B cell (primary cell): ENCODE measurements around the gene HEYL. TPM values are rescaled to one million over a fixed set of nuclear protein-coding genes. Genes with fewer than 3 reads are reported as not detected.

Experiments
- ATAC-seq: fragments of 200-7000 bp; cut with Tn5 transposase; one replicate; pipeline ENCODE4 v1.10.0; 2021; ENCODE audit warnings: low read depth, mild to moderate bottlenecking, moderate number of reproducible peaks, moderate library complexity
- CTCF ChIA-PET: fragments of 350-600 bp; sonication (Branson Sonifier 250); formaldehyde crosslinking; loops from one replicate; lab custom pipeline; 2021; ENCODE audit warnings: antibody characterized with exemption, inconsistent platforms; lab: Charles Lee
- POLR2A ChIA-PET: fragments of 350-600 bp; sonication (Branson Sonifier 250); formaldehyde crosslinking; loops from one replicate; lab custom pipeline; 2021; ENCODE audit warnings: antibody characterized with exemption; lab: Charles Lee
- DNase-seq: peaks from one replicate; pipeline ENCODE4 v3.0.0; 2013
- H2AFZ ChIP-seq: 2 replicates; pipeline ENCODE4 v1.6.1; 2012; ENCODE audit warnings: mild to moderate bottlenecking, low read depth, low read length; ENCODE audit not compliant: insufficient read depth, poor library complexity, severe bottlenecking
- H3K27ac ChIP-seq, 2 donors: 1 replicate in 1 of 2; 2 replicates in 1 of 2; pipeline ENCODE4 v1.5.1; 2012 to 2013; ENCODE audit warnings: low read length in 2 of 2, mild to moderate bottlenecking in 2 of 2, moderate library complexity in 1 of 2
- H3K27me3 ChIP-seq, 4 experiments: fragments of 200-600 bp in 1 of 4; sonication (generic) in 1 of 4; replicated peaks in 1 of 4; 1 replicate in 2 of 4; 2 replicates in 2 of 4; pipeline versions ENCODE4 v1.6.1 to v1.7.0; 2013 to 2016; ENCODE audit warnings: low read length in 3 of 4, mild to moderate bottlenecking in 2 of 4, mixed read lengths in 1 of 4, moderate library complexity in 1 of 4; ENCODE audit not compliant: insufficient read depth in 4 of 4, control insufficient read depth in 3 of 4; ENCODE audit errors: control extremely low read depth in 1 of 4
- H3K36me3 ChIP-seq, 2 experiments: replicated peaks in 1 of 2; 1 replicate in 1 of 2; 2 replicates in 1 of 2; pipeline versions ENCODE4 v1.6.1 to v1.7.1; 2013; ENCODE audit warnings: low read length in 1 of 2; ENCODE audit not compliant: insufficient read depth in 2 of 2, control insufficient read depth in 1 of 2; ENCODE audit errors: control extremely low read depth in 1 of 2, extremely low read depth in 1 of 2
- H3K4me1 ChIP-seq, 2 donors: fragments of 200-600 bp in 1 of 2; sonication (generic) in 1 of 2; 1 replicate in 1 of 2; 2 replicates in 1 of 2; pipeline versions ENCODE4 v1.5.1 to v1.6.1; 2013 to 2017; ENCODE audit warnings: low read length in 2 of 2; ENCODE audit not compliant: control insufficient read depth in 2 of 2, insufficient read depth in 2 of 2
- H3K4me2 ChIP-seq: replicated peaks from 2 replicates; pipeline ENCODE3; 2012; ENCODE audit warnings: mild to moderate bottlenecking, low read depth, low read length; ENCODE audit not compliant: poor library complexity, severe bottlenecking
- H3K4me3 ChIP-seq, 5 experiments: fragments of 200-600 bp in 1 of 5; sonication (generic) in 1 of 5; 1 replicate in 3 of 5; 2 replicates in 2 of 5; pipeline versions ENCODE4 v1.5.1 to v1.7.0; 2011 to 2016; ENCODE audit warnings: low read length in 4 of 5, mild to moderate bottlenecking in 4 of 5, low read depth in 2 of 5, control low read depth in 1 of 5, moderate library complexity in 1 of 5; ENCODE audit not compliant: insufficient read depth in 1 of 5; ENCODE audit errors: control extremely low read depth in 1 of 5, extremely low read depth in 1 of 5
- H3K79me2 ChIP-seq: fragments of 200-600 bp; sonication (generic); one replicate; pipeline ENCODE4 v1.6.0; 2016; ENCODE audit warnings: low read length; ENCODE audit not compliant: control insufficient read depth, insufficient read depth
- H3K9ac ChIP-seq: fragments of 200-600 bp; sonication (generic); 2 replicates; pipeline ENCODE4 v1.6.1; 2017; ENCODE audit warnings: mild to moderate bottlenecking, low read length, moderate library complexity
- H3K9me3 ChIP-seq, 3 donors: one replicate each; pipeline versions ENCODE4 v1.6.1 to v1.7.1; 2013; ENCODE audit warnings: low read length in 2 of 3; ENCODE audit not compliant: control insufficient read depth in 2 of 3, insufficient read depth in 1 of 3; ENCODE audit errors: control extremely low read depth in 1 of 3
- H4K20me1 ChIP-seq: 2 replicates; pipeline ENCODE4 v1.6.0; 2012; ENCODE audit warnings: mild to moderate bottlenecking, low read length; ENCODE audit not compliant: insufficient read depth, control insufficient read depth, poor library complexity, severe bottlenecking
- H3K27ac Mint-ChIP-seq: one replicate; pipeline ENCODE4 v1.8.0; 2021; ENCODE audit warnings: mixed read lengths
- H3K27me3 Mint-ChIP-seq: one replicate; pipeline ENCODE4 v1.8.0; 2021; ENCODE audit warnings: mixed read lengths
- H3K4me1 Mint-ChIP-seq: one replicate; pipeline ENCODE4 v1.8.0; 2021; ENCODE audit warnings: mixed read lengths
- H3K4me3 Mint-ChIP-seq: one replicate; pipeline ENCODE4 v1.8.0; 2021; ENCODE audit warnings: mixed read lengths
- H3K9me3 Mint-ChIP-seq: one replicate; pipeline ENCODE4 v1.8.0; 2022; ENCODE audit warnings: mixed read lengths; ENCODE audit not compliant: insufficient read depth
- CTCF ChIP-seq: fragments of 200-600 bp; IDR thresholded peaks from one replicate; pipeline ENCODE4 v1.8.0; 2022; ENCODE audit warnings: antibody characterized with exemption, mild to moderate bottlenecking
- EZH2 ChIP-seq: IDR thresholded peaks from 2 replicates; pipeline ENCODE4 v1.6.1; 2012; ENCODE audit warnings: borderline replicate concordance, low read depth, mild to moderate bottlenecking, moderate library complexity, low read length; ENCODE audit not compliant: insufficient read depth, poor library complexity, severe bottlenecking
- WGBS: methylation state at CpG from one replicate; pipeline ENCODE4 v1.1.5; 2013; ENCODE audit warnings: missing lambda C conversion rate; ENCODE audit not compliant: insufficient coverage; 5-methylcytosine and 5-hydroxymethylcytosine counted together
- intact Hi-C: fragments of 100-400 bp; cut with micrococcal nuclease; formaldehyde crosslinking; loops from one replicate; pipeline ENCODE4 v1.10.0; 2022
- polyA plus RNA-seq: library from polyadenylated mRNA; depleted of rRNA; stranded (reverse); fragments of >200 nt; gene quantifications from 2 replicates; pipeline ENCODE4 v1.2.3, GENCODE V29; 2012
- total RNA-seq, 2 donors: library from RNA; stranded (reverse); fragments of 120-200 nt in 1 of 2; gene quantifications; 1 replicate in 1 of 2; 2 replicates in 1 of 2; pipeline versions ENCODE4 v1.2.3 to v1.2.4, GENCODE V29; 2013 to 2022

The HEYL gene
- total and polyA plus RNA-seq, 2 donors (not counting 1 experiment from before 2014, with no cell fraction given), result 0.12 TPM; not detected in 1

- Histone ChIP-seq H3K27me3 (peaks cover 0 to 44% (median 22%) of the 10 kb centered on the region in 4 experiments), H3K4me1 (peaks cover 12 to 20% of the 10 kb centered on the region in 2 donors), H3K4me2 (no peak overlapping the region), H4K20me1 (no peaks in the 10 kb centered on the region), H3K36me3 (no peaks in the 10 kb centered on the region), H3K9me3 (no peaks in the 10 kb centered on the region), H3K79me2 (no peaks in the 10 kb centered on the region), H3K4me3 (no peak overlapping the region), H3K9ac (no peak overlapping the region), H3K27ac (no peak overlapping the region), H2AFZ (no peak overlapping the region)
- POLR2A ChIA-PET, result no interaction called here
- no peak for ATAC-seq
- TF ChIP-seq CTCF (no peak), EZH2 (no peak)
- 100% methylated on average over 2 of the region's 3 CpGs for WGBS
- Mint-ChIP-seq H3K27me3 (peaks cover 37% of the 10 kb centered on the region), H3K4me1 (peaks cover 7% of the 10 kb centered on the region), H3K9me3 (no peaks in the 10 kb centered on the region), H3K27ac (no peak overlapping the region), H3K4me3 (no peak overlapping the region)
- intact Hi-C loops, result no loop called here
- CTCF ChIA-PET, result interaction anchor here (1.6 to 11.3 kb wide), 2 partner anchors 13 to 21 kb away, joined by 4 to 113 read pairs; no protein-coding TSS in a partner anchor
- no peak for DNase-seq
Observed at GRCh38 chr1:39668894-39669293, 29.5 kb upstream of the HEYL start.

GRCh38 chr1:39668111-39668510 lies 28.7 kb upstream of the HEYL start:
- no peaks in the 10 kb centered on the region for H3K36me3 ChIP-seq
- WGBS, result 94% methylated on average over 3 of the region's 3 CpGs
- no peak for DNase-seq
- no peak overlapping the region for H3K4me3 ChIP-seq
- no peak overlapping the region for H2AFZ ChIP-seq
- H3K79me2 ChIP-seq, result no peaks in the 10 kb centered on the region
- no peaks in the 10 kb centered on the region for H4K20me1 ChIP-seq
- TF ChIP-seq CTCF (no peak), EZH2 (no peak)
- no peaks in the 10 kb centered on the region for H3K9me3 Mint-ChIP-seq
- H3K9ac ChIP-seq, result no peak overlapping the region
- H3K27me3 Mint-ChIP-seq, result peaks cover 31% of the 10 kb centered on the region
- no peaks in the 10 kb centered on the region for H3K9me3 ChIP-seq
- H3K4me1 ChIP-seq, result peaks cover 12 to 20% of the 10 kb centered on the region in 2 donors
- no peak overlapping the region for H3K4me3 Mint-ChIP-seq
- peaks cover 0 to 39% (median 22%) of the 10 kb centered on the region in 4 experiments for H3K27me3 ChIP-seq
- CTCF ChIA-PET, result interaction anchor here (1.6 to 11.3 kb wide), 2 partner anchors 12 to 21 kb away, joined by 4 to 113 read pairs; no protein-coding TSS in a partner anchor
- H3K4me2 ChIP-seq, result no peak overlapping the region
- POLR2A ChIA-PET, result no interaction called here
- peaks cover 7% of the 10 kb centered on the region for H3K4me1 Mint-ChIP-seq
- ATAC-seq, result no peak
- intact Hi-C loops, result no loop called here
- H3K27ac Mint-ChIP-seq, result no peak overlapping the region
- H3K27ac ChIP-seq, result no peak overlapping the region
